ENCODE data around the gene METTL14. TPM values are rescaled to one million over a fixed set of nuclear protein-coding genes. Genes with fewer than 3 reads are reported as not detected.

The METTL14 gene
- total RNA-seq, 1 experiment from 2014 or later = 51.1 TPM

DNA sequence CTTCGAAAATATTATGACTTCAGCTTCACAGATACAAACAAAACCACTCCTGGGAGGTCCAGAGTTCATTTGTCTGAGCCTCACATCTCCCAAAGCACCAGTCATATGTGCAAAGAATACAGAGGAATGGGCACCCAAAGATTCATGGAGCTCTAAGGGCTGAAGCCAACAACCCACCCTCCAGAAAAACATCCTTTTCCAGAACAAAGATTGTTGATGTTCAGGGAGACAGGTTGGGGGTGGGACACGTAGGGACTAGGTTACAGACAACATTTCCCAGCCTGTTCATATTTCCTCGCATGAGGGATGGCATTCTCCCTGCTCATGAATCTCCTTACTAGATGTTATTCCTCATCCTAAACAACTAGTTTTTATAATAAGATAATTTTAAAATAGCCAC is 71.2 kb downstream of the METTL14 start:
- no peak for DNase-seq (ENCODE audit: low spot score)
- ChIA-PET CTCF (interaction anchor here (1.5 kb wide), 1 partner anchor 109 kb away, joined by 3 read pairs; no protein-coding TSS in a partner anchor), POLR2A (no interaction called here)
- ATAC-seq = no peak
- Mint-ChIP-seq H3K27ac (peak overlapping the region; percentile 78; the same call in 1 of the 2 replicates), H3K27me3 (ENCODE audit: low read depth) (no peaks in the 10 kb centered on the region), H3K4me3 (no peak overlapping the region), H3K9me3 (no peaks in the 10 kb centered on the region), H3K36me3 (peaks cover 14% of the 10 kb centered on the region), H3K4me1 (peaks cover 20% of the 10 kb centered on the region)
- TF ChIP-seq ZNF263 (CRISPR knock-in tag; IDR thresholded peaks at IDR 0.05; ENCODE audit: low read depth) = no peak
- TF ChIP-seq, protein P1, sequence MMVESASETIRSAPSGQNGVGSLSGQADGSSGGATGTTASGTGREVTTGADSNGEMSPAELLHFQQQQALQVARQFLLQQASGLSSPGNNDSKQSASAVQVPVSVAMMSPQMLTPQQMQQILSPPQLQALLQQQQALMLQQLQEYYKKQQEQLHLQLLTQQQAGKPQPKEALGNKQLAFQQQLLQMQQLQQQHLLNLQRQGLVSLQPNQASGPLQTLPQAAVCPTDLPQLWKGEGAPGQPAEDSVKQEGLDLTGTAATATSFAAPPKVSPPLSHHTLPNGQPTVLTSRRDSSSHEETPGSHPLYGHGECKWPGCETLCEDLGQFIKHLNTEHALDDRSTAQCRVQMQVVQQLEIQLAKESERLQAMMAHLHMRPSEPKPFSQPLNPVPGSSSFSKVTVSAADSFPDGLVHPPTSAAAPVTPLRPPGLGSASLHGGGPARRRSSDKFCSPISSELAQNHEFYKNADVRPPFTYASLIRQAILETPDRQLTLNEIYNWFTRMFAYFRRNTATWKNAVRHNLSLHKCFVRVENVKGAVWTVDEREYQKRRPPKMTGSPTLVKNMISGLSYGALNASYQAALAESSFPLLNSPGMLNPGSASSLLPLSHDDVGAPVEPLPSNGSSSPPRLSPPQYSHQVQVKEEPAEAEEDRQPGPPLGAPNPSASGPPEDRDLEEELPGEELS (CRISPR knock-in tag; IDR thresholded peaks at IDR 0.05) = no peak
- TF ChIP-seq ZNF232 (CRISPR knock-in tag; IDR thresholded peaks at IDR 0.05) = no peak
- TF ChIP-seq NR2C2 (CRISPR knock-in tag; IDR thresholded peaks at IDR 0.05) = no peak
- TF ChIP-seq ELF4 (CRISPR knock-in tag; IDR thresholded peaks at IDR 0.05; ENCODE audit: low read depth) = no peak
- TF ChIP-seq, protein P2, sequence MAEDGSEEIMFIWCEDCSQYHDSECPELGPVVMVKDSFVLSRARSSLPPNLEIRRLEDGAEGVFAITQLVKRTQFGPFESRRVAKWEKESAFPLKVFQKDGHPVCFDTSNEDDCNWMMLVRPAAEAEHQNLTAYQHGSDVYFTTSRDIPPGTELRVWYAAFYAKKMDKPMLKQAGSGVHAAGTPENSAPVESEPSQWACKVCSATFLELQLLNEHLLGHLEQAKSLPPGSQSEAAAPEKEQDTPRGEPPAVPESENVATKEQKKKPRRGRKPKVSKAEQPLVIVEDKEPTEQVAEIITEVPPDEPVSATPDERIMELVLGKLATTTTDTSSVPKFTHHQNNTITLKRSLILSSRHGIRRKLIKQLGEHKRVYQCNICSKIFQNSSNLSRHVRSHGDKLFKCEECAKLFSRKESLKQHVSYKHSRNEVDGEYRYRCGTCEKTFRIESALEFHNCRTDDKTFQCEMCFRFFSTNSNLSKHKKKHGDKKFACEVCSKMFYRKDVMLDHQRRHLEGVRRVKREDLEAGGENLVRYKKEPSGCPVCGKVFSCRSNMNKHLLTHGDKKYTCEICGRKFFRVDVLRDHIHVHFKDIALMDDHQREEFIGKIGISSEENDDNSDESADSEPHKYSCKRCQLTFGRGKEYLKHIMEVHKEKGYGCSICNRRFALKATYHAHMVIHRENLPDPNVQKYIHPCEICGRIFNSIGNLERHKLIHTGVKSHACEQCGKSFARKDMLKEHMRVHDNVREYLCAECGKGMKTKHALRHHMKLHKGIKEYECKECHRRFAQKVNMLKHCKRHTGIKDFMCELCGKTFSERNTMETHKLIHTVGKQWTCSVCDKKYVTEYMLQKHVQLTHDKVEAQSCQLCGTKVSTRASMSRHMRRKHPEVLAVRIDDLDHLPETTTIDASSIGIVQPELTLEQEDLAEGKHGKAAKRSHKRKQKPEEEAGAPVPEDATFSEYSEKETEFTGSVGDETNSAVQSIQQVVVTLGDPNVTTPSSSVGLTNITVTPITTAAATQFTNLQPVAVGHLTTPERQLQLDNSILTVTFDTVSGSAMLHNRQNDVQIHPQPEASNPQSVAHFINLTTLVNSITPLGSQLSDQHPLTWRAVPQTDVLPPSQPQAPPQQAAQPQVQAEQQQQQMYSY (CRISPR knock-in tag; IDR thresholded peaks at IDR 0.05) = no peak
- TF ChIP-seq GTF2I (CRISPR knock-in tag; conservative IDR thresholded peaks at IDR 0.05) = no peak
- TF ChIP-seq ZNF138 (CRISPR knock-in tag; conservative IDR thresholded peaks at IDR 0.05) = no peak
- TF ChIP-seq, protein P3, sequence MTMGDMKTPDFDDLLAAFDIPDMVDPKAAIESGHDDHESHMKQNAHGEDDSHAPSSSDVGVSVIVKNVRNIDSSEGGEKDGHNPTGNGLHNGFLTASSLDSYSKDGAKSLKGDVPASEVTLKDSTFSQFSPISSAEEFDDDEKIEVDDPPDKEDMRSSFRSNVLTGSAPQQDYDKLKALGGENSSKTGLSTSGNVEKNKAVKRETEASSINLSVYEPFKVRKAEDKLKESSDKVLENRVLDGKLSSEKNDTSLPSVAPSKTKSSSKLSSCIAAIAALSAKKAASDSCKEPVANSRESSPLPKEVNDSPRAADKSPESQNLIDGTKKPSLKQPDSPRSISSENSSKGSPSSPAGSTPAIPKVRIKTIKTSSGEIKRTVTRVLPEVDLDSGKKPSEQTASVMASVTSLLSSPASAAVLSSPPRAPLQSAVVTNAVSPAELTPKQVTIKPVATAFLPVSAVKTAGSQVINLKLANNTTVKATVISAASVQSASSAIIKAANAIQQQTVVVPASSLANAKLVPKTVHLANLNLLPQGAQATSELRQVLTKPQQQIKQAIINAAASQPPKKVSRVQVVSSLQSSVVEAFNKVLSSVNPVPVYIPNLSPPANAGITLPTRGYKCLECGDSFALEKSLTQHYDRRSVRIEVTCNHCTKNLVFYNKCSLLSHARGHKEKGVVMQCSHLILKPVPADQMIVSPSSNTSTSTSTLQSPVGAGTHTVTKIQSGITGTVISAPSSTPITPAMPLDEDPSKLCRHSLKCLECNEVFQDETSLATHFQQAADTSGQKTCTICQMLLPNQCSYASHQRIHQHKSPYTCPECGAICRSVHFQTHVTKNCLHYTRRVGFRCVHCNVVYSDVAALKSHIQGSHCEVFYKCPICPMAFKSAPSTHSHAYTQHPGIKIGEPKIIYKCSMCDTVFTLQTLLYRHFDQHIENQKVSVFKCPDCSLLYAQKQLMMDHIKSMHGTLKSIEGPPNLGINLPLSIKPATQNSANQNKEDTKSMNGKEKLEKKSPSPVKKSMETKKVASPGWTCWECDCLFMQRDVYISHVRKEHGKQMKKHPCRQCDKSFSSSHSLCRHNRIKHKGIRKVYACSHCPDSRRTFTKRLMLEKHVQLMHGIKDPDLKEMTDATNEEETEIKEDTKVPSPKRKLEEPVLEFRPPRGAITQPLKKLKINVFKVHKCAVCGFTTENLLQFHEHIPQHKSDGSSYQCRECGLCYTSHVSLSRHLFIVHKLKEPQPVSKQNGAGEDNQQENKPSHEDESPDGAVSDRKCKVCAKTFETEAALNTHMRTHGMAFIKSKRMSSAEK (CRISPR knock-in tag; IDR thresholded peaks at IDR 0.05; ENCODE audit: borderline replicate concordance) = no peak
- TF ChIP-seq ZNF416 (CRISPR knock-in tag; IDR thresholded peaks at IDR 0.05) = no peak
- no peak for TF ChIP-seq SP1 (CRISPR knock-in tag; conservative IDR thresholded peaks at IDR 0.05)
- TF ChIP-seq CREM (CRISPR knock-in tag; IDR thresholded peaks at IDR 0.05) = no peak
- TF ChIP-seq, protein P4, sequence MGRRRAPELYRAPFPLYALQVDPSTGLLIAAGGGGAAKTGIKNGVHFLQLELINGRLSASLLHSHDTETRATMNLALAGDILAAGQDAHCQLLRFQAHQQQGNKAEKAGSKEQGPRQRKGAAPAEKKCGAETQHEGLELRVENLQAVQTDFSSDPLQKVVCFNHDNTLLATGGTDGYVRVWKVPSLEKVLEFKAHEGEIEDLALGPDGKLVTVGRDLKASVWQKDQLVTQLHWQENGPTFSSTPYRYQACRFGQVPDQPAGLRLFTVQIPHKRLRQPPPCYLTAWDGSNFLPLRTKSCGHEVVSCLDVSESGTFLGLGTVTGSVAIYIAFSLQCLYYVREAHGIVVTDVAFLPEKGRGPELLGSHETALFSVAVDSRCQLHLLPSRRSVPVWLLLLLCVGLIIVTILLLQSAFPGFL (CRISPR knock-in tag; IDR thresholded peaks at IDR 0.05; ENCODE audit: borderline replicate concordance) = no peak
- no peak for TF ChIP-seq CBFB (CRISPR knock-in tag; IDR thresholded peaks at IDR 0.05; ENCODE audit: low read depth)
- TF ChIP-seq RELA (CRISPR knock-in tag; IDR thresholded peaks at IDR 0.05; ENCODE audit: borderline replicate concordance) = no peak
- no peak for TF ChIP-seq NR3C1 (CRISPR knock-in tag; conservative IDR thresholded peaks at IDR 0.05; ENCODE audit: low read depth)
- TF ChIP-seq JUN (CRISPR knock-in tag; IDR thresholded peaks at IDR 0.05) = no peak
- TF ChIP-seq TEAD1 (CRISPR knock-in tag; IDR thresholded peaks at IDR 0.05) = no peak

Measured in WTC11 (cell line).